Activated T-helper 17 cell treated with anti-CD3 and anti-CD28 coated beads, Interleukin-2, amount 50 U/mL, for 72 hours (primary cell): Measurements from ENCODE around the gene GPX8. TPM values are rescaled to one million over a fixed set of nuclear protein-coding genes. Genes with fewer than 3 reads are reported as not detected.

Source experiments
- ATAC-seq: fragments of 150-1000 bp; cut with Tn5 transposase; replicated peaks from 2 replicates; pipeline ENCODE4 v1.10.0; 2021; ENCODE audit warnings: mild to moderate bottlenecking, moderate library complexity
- H3K27ac Mint-ChIP-seq: one replicate; pipeline ENCODE4 v1.8.0; 2022; ENCODE audit warnings: mixed read lengths
- H3K27me3 Mint-ChIP-seq: one replicate; pipeline ENCODE4 v1.8.0; 2022; ENCODE audit warnings: mixed read lengths
- H3K36me3 Mint-ChIP-seq: one replicate; pipeline ENCODE4 v1.8.0; 2022; ENCODE audit warnings: low read depth, mild to moderate bottlenecking, mixed read lengths
- H3K4me1 Mint-ChIP-seq: one replicate; pipeline ENCODE4 v1.8.0; 2022; ENCODE audit warnings: mixed read lengths
- H3K4me3 Mint-ChIP-seq: one replicate; pipeline ENCODE4 v1.8.0; 2022; ENCODE audit warnings: mild to moderate bottlenecking, mixed read lengths
- H3K9me3 Mint-ChIP-seq: one replicate; pipeline ENCODE4 v1.8.0; 2022; ENCODE audit warnings: mixed read lengths
- total RNA-seq, 2 donors: library from RNA; stranded (reverse); gene quantifications; one replicate each; pipeline ENCODE4 v1.2.3, GENCODE V29; 2022

Gene GPX8
- total RNA-seq, 2 donors from 2014 or later = not detected

DNA sequence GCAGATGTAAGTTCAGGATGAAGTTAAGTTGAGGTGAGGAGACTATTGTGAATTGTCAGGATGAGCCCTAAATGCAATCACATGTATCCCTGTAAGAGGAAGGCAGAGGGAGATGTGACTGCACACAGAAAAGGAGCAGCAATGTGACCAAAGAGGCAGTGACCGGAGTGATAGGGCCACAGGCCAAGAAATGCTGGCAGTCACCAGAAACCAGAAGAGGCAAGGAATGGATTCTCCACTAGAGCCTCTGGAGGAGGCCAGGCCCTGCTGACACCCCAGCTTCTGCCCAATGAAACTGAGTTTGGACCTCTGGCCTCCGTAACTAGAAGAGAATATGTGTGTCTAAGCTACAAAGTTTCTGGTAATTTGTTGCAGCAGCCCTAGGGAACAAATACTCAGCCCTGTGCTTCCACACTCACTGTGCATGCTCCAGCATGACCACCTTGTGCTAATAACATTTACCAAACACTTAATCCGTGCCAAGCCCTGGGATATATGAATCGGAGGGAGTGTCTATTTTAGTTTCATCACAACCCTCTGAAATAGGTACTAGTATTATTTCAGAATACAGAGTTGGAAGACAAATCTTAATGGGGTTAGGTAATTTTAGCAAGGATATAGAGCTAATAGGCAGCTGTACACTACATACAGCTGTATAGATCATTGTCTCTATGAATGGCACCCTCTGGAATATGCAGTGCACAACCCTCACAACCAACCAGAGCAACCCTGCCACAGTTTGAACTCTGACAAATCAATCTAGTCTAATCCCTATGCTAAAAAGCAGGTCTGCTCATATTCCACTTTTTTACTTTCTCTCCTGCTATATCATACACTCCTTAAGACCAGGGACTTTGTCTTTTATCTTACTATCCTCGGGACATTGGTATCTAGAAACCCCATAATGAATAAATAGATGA, 7.8 kb upstream of the GPX8 start:
- H3K36me3 Mint-ChIP-seq = no peaks in the 10 kb centered on the region
- H3K4me3 Mint-ChIP-seq = no peak overlapping the region
- ATAC-seq = no peak
- H3K9me3 Mint-ChIP-seq = no peaks in the 10 kb centered on the region
- peaks cover 34% of the 10 kb centered on the region for H3K27me3 Mint-ChIP-seq
- no peaks in the 10 kb centered on the region for H3K4me1 Mint-ChIP-seq
- H3K27ac Mint-ChIP-seq = no peak overlapping the region

DNA sequence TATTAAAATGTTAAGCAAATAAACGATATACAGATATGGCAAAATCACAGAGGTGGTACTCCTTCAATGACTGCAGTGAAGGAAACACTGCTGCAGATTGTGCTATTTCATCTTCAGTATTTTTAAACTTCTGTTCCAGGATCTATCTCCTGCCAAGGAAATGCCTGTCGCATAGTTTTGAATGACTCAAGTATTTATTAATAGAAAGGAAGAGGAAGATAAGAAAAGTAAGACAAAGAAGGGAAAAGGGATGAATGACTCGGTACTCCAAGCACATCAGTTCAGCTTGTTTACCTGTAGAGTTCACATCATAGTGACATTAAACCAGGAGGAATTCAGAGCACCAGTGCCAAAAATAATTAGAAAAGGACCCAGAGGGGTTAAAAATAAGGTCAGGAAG, 5.1 kb upstream of the GPX8 start:
- H3K27me3 Mint-ChIP-seq = peaks cover 41% of the 10 kb centered on the region
- no peak overlapping the region for H3K27ac Mint-ChIP-seq
- H3K4me1 Mint-ChIP-seq = no peaks in the 10 kb centered on the region
- no peak for ATAC-seq
- H3K4me3 Mint-ChIP-seq = no peak overlapping the region
- no peaks in the 10 kb centered on the region for H3K36me3 Mint-ChIP-seq
- no peaks in the 10 kb centered on the region for H3K9me3 Mint-ChIP-seq

DNA sequence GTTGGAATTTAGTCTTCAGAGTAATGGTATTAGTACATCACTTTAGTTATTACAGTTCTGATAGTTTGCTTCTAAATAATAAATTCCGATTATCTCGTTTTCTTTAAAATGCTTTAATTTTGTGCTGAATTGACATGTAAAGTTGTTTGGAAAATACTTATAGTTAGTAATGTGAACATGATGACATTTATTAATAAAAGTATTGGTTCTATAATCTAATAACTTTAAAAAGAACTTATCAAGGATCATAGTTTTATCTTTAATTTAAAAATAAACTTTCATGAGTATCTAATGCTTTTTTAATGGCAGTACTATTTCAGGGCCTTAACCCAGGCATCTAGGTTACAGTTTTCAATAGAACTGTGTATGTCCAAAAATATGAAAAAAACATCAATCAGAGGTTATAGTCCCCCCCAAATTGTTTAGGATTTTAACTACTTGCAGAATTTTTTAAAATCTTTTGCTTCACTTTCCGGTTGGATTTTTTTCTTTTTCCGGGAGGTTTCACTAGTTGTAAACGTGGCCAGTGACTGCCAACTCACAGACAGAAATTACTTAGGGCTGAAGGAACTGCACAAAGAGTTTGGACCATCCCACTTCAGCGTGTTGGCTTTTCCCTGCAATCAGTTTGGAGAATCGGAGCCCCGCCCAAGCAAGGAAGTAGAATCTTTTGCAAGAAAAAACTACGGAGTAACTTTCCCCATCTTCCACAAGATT, 680 bp downstream of the GPX8 start:
- Mint-ChIP-seq H3K4me1 (no peaks in the 10 kb centered on the region), H3K27me3 (peaks cover 44% of the 10 kb centered on the region), H3K36me3 (no peaks in the 10 kb centered on the region), H3K27ac (no peak overlapping the region), H3K9me3 (no peaks in the 10 kb centered on the region), H3K4me3 (no peak overlapping the region)
- no peak for ATAC-seq

DNA sequence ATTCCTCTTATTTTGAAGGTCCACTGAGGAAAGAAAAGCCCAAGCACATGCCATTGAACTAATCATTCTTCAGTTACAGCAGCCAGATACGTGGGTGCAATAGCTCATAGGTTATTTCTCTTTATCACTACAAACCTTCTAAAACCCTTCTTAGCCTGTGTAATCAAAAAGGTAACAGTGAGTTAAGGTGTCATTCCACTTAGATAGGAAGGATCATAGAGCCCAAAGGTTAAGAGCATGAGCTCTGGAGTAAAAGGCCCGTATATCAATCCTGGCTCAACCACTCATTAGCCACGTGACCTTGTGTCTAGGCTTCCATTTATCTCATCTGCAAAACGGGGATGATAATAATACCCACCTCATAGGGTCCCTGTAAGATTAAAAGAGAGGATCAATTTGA, 2.7 kb downstream of the GPX8 start:
- no peak for ATAC-seq
- peaks cover 50% of the 10 kb centered on the region for H3K27me3 Mint-ChIP-seq

DNA sequence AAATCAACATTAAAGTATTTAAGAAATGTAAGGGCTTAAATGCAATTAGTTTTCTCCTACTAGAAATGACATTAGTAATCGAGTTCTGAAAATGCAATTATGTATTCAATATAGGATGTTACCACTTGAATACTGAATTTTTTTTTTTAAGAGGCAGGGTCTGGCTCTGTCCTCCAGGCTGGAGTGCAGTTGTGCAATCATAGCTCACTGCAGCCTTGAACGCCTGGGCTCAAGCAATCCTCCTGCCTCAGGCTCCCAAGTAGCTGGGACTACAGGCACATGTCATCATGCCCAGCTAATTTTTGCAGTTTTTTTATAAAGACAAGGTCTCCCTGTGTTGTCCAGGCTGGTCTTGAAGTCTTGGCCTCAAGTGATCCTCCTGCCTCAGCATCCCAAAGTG, 11.5 kb downstream of the GPX8 start:
- Mint-ChIP-seq H3K9me3 (no peaks in the 10 kb centered on the region), H3K4me3 (no peak overlapping the region), H3K27ac (no peak overlapping the region), H3K36me3 (no peaks in the 10 kb centered on the region), H3K27me3 (peaks cover 51% of the 10 kb centered on the region), H3K4me1 (peaks cover 20% of the 10 kb centered on the region)
- no peak for ATAC-seq

More for the DNA sequence above, 2.7 kb downstream of the GPX8 start:
- H3K4me1 Mint-ChIP-seq = no peaks in the 10 kb centered on the region
- H3K9me3 Mint-ChIP-seq = no peaks in the 10 kb centered on the region
- no peak overlapping the region for H3K27ac Mint-ChIP-seq
- H3K36me3 Mint-ChIP-seq = no peaks in the 10 kb centered on the region
- H3K4me3 Mint-ChIP-seq = no peak overlapping the region

DNA sequence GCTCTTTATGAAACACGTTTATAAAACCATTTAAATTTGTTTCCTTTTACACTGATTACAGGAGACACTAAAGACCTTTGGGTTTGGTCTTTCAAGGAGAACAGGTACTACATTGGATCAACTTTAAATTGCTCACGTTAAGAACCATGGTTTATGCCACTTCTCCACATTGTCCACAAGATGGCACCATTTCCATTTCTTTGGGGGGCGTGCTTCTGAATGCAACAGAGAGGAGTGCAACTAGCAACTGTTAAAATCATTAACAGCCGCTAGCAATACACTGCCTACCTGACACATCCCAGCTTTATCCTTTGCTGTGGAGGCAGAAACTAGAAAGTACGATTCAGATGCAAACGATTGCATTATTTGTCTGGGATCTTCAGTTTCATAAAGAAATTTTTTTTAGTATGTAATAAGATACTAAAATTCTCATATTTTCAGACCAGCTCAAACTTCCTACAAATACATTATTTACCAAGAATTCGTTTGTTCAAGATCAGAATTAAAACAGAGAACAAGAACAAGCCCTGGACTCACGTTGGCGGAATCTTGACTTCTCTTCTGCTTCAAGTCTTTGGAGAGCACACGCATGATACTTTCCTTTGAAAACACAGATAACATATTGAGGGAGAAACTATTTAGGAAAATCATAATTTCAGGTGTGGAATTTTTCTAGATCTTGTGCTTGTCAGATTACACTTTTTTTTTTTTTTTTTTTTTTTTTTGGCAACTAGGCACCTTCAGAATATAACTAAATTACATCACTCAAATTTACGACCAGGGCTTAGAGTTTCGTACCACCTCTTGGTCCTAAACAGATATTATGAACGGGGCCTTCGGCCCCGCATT, 12.3 kb downstream of the GPX8 start:
- ATAC-seq = peak; percentile 60
- Mint-ChIP-seq H3K27me3 (peaks cover 52% of the 10 kb centered on the region), H3K4me3 (peak overlapping the region; percentile 78), H3K9me3 (no peaks in the 10 kb centered on the region), H3K36me3 (no peaks in the 10 kb centered on the region), H3K27ac (no peak overlapping the region), H3K4me1 (peaks cover 20% of the 10 kb centered on the region)

DNA sequence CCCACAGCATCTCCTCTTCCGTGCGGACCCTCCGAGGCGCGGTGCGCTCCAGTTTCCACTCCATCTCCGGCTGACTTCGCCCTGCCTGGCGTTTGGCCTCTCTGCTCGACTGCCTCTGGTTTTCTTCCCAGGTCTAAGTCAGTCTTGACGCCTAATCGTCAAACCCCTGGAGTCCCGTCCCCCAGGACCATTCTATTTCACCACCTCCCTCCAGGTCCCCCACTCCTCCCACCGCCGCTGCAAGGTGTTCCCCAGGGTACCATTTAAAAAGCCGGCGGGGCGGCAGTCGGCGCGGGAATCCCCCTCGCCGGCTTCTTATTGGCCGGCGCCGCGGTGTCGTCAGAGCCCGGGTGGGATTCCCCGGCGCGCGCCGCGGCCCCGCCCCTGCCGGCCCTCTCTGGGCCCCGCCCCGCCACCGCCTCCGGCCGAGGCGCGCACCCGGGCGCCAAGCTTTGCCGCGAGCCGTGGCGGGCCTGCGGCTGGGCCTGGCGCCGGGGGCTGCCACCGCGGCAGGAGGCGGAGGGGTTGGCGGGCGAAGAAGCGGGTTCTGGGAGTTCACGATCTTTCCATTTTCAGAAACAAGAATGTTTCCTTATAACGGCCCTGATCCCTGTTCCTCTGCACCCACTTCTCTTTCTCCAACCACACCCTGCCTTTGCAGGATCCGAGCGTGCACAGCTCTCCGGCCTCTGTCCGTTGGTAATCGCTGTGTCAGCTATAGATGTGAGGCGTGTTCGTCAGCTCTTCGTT, 13.1 kb downstream of the GPX8 start, which contains the start of gene CDC20B:
TSS of gene CDC20B (minus strand) at position 241 of the 750 bp plus-strand sequence. CDS start at position 64, 177 bp downstream.
- Mint-ChIP-seq H3K27me3 (peaks cover 55% of the 10 kb centered on the region), H3K9me3 (no peaks in the 10 kb centered on the region), H3K36me3 (no peaks in the 10 kb centered on the region), H3K4me3 (peak within 1 kb of the TSS; percentile 78), H3K27ac (no peak within 1 kb of the TSS), H3K4me1 (peaks cover 20% of the 10 kb centered on the region)
- ATAC-seq = peak; percentile 94

DNA sequence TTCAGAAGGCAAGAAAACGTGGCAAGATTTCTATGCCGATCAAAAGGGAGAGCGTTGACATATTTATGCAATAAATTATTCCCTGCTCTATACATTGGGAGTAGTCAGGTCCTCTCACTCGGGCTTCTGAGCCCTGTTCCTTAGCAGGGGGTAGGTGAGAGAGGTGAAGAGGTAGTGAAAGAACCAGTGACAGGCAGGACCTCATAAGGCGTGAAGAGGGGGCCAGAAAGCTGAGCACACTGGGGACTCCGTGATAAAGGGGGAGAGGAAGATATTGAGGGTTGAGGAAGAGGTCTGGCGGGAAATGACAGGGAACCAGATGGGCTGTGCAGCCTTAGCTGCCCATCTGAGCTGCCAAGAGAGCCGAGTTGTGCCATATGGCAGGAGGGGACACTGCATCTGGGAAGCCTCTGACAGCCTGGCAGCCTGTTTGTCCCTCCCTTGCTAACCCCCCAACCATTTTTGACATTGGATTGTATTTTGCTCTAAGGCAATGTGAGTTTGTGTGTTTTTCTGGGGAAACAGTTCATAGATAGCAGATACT, 13.8 kb downstream of the GPX8 start:
- ATAC-seq = no peak
- Mint-ChIP-seq H3K36me3 (no peaks in the 10 kb centered on the region), H3K4me1 (peaks cover 20% of the 10 kb centered on the region), H3K4me3 (peak overlapping the region; percentile 78), H3K27me3 (peaks cover 53% of the 10 kb centered on the region), H3K27ac (no peak overlapping the region), H3K9me3 (no peaks in the 10 kb centered on the region)

DNA sequence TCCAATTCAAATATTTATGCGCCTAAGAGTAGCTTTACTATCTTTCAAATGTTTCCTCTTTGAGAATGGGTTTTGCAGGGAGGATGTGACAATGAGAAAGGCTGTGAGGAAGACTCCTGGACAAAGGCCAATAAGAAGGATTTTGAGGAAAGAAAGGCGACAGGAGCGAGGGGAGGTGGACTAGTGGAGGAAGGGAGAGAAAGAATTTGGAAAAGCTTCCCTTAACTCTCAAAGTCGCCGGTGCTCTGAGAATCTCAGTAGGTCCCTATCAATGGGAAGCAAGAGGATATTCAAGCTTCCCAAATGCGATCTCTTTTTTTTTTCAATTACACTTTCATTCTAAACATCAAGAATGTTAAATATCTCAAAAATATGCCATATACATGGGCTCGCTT, 15.8 kb downstream of the GPX8 start:
- H3K27me3 Mint-ChIP-seq = peaks cover 51% of the 10 kb centered on the region
- H3K27ac Mint-ChIP-seq = no peak overlapping the region
- H3K36me3 Mint-ChIP-seq = no peaks in the 10 kb centered on the region
- no peak for ATAC-seq
- H3K9me3 Mint-ChIP-seq = no peaks in the 10 kb centered on the region
- peak overlapping the region; percentile 38 for H3K4me3 Mint-ChIP-seq
- peaks cover 20% of the 10 kb centered on the region for H3K4me1 Mint-ChIP-seq

DNA sequence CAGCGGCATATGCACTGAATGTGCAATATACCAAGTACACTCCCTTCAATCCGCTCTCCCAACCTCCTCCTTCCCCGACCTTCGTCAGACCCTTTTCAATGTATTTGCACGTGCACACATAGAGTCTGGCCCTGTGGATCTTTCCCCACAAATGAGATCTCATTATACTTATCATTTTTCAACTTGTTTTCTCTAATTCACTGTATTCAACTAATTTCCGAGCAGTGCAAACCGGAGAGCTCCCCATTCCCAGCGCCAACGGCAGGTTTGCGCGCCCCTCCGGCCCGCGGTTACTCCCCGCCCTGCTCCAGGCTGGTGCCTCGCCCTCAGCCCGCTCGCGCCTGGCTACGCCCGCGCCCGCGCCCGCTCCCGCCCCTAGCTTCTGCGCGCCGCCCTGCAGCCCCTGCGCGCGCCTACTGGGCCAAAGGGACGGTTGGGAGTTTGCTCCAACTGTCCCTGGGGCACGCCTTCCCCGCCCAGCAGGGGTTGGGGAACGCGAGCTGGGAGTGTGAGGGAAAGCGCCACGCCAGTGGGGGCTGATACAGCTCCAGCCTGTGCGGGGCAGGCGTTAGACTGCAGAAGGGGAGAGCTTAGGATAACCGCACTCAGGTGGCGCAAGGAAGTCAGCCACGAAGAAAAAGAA, 16.3 kb downstream of the GPX8 start:
- peaks cover 57% of the 10 kb centered on the region for H3K27me3 Mint-ChIP-seq
- peaks cover 20% of the 10 kb centered on the region for H3K4me1 Mint-ChIP-seq
- no peaks in the 10 kb centered on the region for H3K36me3 Mint-ChIP-seq
- no peaks in the 10 kb centered on the region for H3K9me3 Mint-ChIP-seq
- H3K27ac Mint-ChIP-seq = no peak overlapping the region
- H3K4me3 Mint-ChIP-seq = peak overlapping the region; percentile 38
- no peak for ATAC-seq

DNA sequence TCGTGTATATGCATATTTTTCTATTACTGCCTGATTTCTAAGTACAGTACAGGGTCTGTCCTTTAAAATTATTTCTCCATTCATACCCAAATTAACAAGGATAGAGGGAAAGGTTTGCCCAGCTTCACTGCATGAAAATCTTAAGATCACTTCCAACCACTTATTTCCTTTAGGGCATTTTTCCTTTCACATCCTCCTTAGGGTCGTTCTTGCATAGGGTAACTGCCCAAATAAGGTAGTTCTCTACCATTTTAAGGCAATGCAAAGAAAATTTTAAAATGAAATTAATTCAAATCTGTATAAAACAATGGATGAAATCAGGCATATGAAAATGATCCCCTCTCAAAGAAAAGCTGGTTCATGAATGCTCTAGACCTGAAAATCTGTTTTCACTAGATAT, 17.1 kb downstream of the GPX8 start:
- no peak overlapping the region for H3K27ac Mint-ChIP-seq
- H3K9me3 Mint-ChIP-seq = no peaks in the 10 kb centered on the region
- peaks cover 20% of the 10 kb centered on the region for H3K4me1 Mint-ChIP-seq
- H3K4me3 Mint-ChIP-seq = peak overlapping the region; percentile 38
- ATAC-seq = no peak
- no peaks in the 10 kb centered on the region for H3K36me3 Mint-ChIP-seq
- peaks cover 64% of the 10 kb centered on the region for H3K27me3 Mint-ChIP-seq

DNA sequence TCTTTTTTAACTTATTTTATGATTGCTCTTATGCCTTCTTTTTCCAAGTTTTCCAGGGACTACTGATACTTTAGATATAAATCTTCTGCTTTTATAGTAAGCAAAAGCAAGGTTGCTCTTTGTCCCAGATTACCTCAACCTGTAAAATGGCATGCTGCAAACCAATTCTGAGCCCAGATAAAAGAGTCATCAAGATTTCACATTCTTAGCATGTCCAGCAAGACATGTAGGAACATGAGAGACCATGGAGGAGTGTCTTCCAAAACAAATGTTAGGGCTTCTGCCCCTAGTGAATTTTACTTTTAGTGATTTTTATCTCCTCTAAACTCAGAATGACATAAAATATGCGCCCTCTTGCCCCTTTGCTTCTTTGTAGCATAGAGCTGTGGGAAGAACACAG, 20.0 kb downstream of the GPX8 start:
- Mint-ChIP-seq H3K4me1 (peaks cover 11% of the 10 kb centered on the region), H3K9me3 (no peaks in the 10 kb centered on the region), H3K4me3 (no peak overlapping the region), H3K27me3 (peaks cover 55% of the 10 kb centered on the region), H3K36me3 (no peaks in the 10 kb centered on the region), H3K27ac (no peak overlapping the region)
- no peak for ATAC-seq

DNA sequence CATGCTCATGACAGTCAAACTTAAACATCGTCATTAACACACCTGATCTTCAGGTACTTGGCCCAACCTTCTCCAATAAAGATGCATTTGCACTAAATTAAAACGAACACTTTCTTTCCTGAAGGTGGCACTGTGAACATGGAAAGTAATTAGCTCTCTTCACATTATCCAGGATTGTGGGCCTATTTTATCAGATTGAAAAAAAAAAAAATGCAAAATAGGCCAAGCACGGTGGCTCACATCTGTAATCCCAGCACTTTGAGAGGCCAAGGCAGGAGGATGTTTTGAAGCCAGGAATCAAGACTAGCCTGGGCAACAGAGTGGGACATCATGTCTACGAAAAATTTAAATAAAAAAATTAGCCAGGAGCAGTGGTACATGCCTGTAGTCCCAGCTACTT, 27.4 kb downstream of the GPX8 start:
- Mint-ChIP-seq H3K36me3 (no peaks in the 10 kb centered on the region), H3K27me3 (peaks cover 50% of the 10 kb centered on the region), H3K4me3 (no peak overlapping the region), H3K27ac (no peak overlapping the region), H3K4me1 (no peaks in the 10 kb centered on the region), H3K9me3 (no peaks in the 10 kb centered on the region)
- no peak for ATAC-seq
